Gastrocnemius medialis (tissue), 4 donors: Measurements from ENCODE around the gene PIH1D1.

Experiments
- CTCF ChIP-seq, 5 experiments: fragments of 450-650 bp in 3 of 5; fragments of 200-600 bp in 2 of 5; sonication (generic) in 2 of 5; IDR thresholded peaks in 4 of 5; conservative IDR thresholded peaks in 1 of 5; 1 replicate in 4 of 5; 2 replicates in 1 of 5; pipeline ENCODE4 v1.5.1; 2016 to 2019; ENCODE audit warnings: antibody characterized with exemption in 5 of 5, mild to moderate bottlenecking in 3 of 5, moderate library complexity in 3 of 5
- POLR2A ChIP-seq, 2 donors: fragments of 450-650 bp; IDR thresholded peaks; one replicate each; pipeline ENCODE4 v1.6.1; 2017; ENCODE audit warnings: antibody characterized with exemption in 2 of 2, mild to moderate bottlenecking in 2 of 2, moderate library complexity in 2 of 2

- TF ChIP-seq CTCF (IDR thresholded peaks at IDR 0.05 in 4 of 5, conservative IDR thresholded peaks at IDR 0.05 in 1 of 5): no peak
- no peak for TF ChIP-seq POLR2A (IDR thresholded peaks at IDR 0.05)
These were observed 18.2 kb downstream of the PIH1D1 start for GRCh38 chr19:49433240-49433901.
